CD4-positive, alpha-beta T cell treated with Interleukin-21 for 1 hour (primary cell): Measurements from ENCODE around the gene GSTM2.
"Not testable (repeated sequence)": the region's sequence is repeated elsewhere in the genome, so short reads cannot be mapped to it uniquely, and the experiment has no call there.

Experiments used
- DNase-seq: peaks from one replicate; pipeline ENCODE4 v3.0.0-alpha.2; 2020

The GSTM2 gene

GRCh38 chr1:109650609-109651008 lies 17.2 kb upstream of the GSTM2 start:
- no peak for DNase-seq

GRCh38 chr1:109652402-109652801 lies 15.5 kb upstream of the GSTM2 start:
- no peak for DNase-seq

- no peak for DNase-seq
Observed at GRCh38 chr1:109653306-109653705, 14.6 kb upstream of the GSTM2 start.

- DNase-seq: no peak
Observed at GRCh38 chr1:109654519-109654918, 13.3 kb upstream of the GSTM2 start.

GRCh38 chr1:109655615-109656519 lies 12.0 kb upstream of the GSTM2 start, which contains the start of gene GSTM4:
TSS of gene GSTM4 (plus strand) at chr1:109656099. CDS start at chr1:109656390, 291 bp downstream.
- DNase-seq: peak; percentile 60

- DNase-seq: no peak
Observed at GRCh38 chr1:109657395-109657794, 10.5 kb upstream of the GSTM2 start.

- DNase-seq: no peak
Observed at GRCh38 chr1:109657970-109658369, 9.9 kb upstream of the GSTM2 start.

GRCh38 chr1:109658533-109659042 lies 9.3 kb upstream of the GSTM2 start:
- DNase-seq: no peak

GRCh38 chr1:109659145-109659544 lies 8.7 kb upstream of the GSTM2 start:
- no peak for DNase-seq

- DNase-seq: no peak
Observed at GRCh38 chr1:109659997-109660690, 7.7 kb upstream of the GSTM2 start.

GRCh38 chr1:109660691-109661026 lies 7.2 kb upstream of the GSTM2 start:
- DNase-seq: not testable (repeated sequence)

- DNase-seq: no peak
Observed at GRCh38 chr1:109661391-109661790, 6.5 kb upstream of the GSTM2 start.

GRCh38 chr1:109664671-109665070 lies 3.2 kb upstream of the GSTM2 start:
- DNase-seq: no peak

- no peak for DNase-seq
Observed at GRCh38 chr1:109668123-109668775, 392 bp downstream of the GSTM2 start.

GRCh38 chr1:109669246-109669948 lies 1.5 kb downstream of the GSTM2 start:
- no peak for DNase-seq

- DNase-seq: not testable (repeated sequence)
Observed at GRCh38 chr1:109669949-109670302, 2.1 kb downstream of the GSTM2 start.

- no peak for DNase-seq
Observed at GRCh38 chr1:109671067-109671466, 3.2 kb downstream of the GSTM2 start.

GRCh38 chr1:109673861-109674260 lies 6.0 kb downstream of the GSTM2 start:
- not testable (repeated sequence) for DNase-seq

GRCh38 chr1:109676683-109677381 lies 9.0 kb downstream of the GSTM2 start:
- not testable (repeated sequence) for DNase-seq

- DNase-seq: no peak
Observed at GRCh38 chr1:109677459-109677858, 9.6 kb downstream of the GSTM2 start.

- DNase-seq: not testable (repeated sequence)
Observed at GRCh38 chr1:109678637-109679036, 10.8 kb downstream of the GSTM2 start.

GRCh38 chr1:109684777-109685176 lies 16.9 kb downstream of the GSTM2 start:
- not testable (repeated sequence) for DNase-seq
